Renal pelvis (tissue), 4 donors: Measurements from ENCODE around the gene FHIT. TPM values are rescaled to one million over a fixed set of nuclear protein-coding genes. Genes with fewer than 3 reads are reported as not detected.
"Not testable (repeated sequence)": the region's sequence is repeated elsewhere in the genome, so short reads cannot be mapped to it uniquely, and the experiment has no call there.

Experiments
- DNase-seq: peaks from one replicate; pipeline ENCODE4 v3.0.0-alpha.2; 2013
- polyA plus RNA-seq, 3 donors: library from polyadenylated mRNA; unstranded; fragments of 120-200 nt; gene quantifications; one replicate each; pipeline ENCODE4 v1.2.1, GENCODE V29; 2013; ENCODE audit not compliant: insufficient read length in 3 of 3

The FHIT gene
- polyA plus RNA-seq, 3 donors = 22.3 to 28.2 (median 25.5) TPM

- DNase-seq = no peak
Measured at GRCh38 chr3:60932170-60932569, 319.1 kb downstream of the FHIT start.

- no peak for DNase-seq
Measured at GRCh38 chr3:60931452-60931851, 319.8 kb downstream of the FHIT start.

- DNase-seq = no peak
Measured at GRCh38 chr3:60920519-60920918, 330.7 kb downstream of the FHIT start.

GRCh38 chr3:60919296-60919695 lies 332.0 kb downstream of the FHIT start:
- DNase-seq = no peak

- no peak for DNase-seq
Measured at GRCh38 chr3:60917141-60917540, 334.1 kb downstream of the FHIT start.

- peak; percentile 12 for DNase-seq
Measured at GRCh38 chr3:60916546-60916945, 334.7 kb downstream of the FHIT start.

GRCh38 chr3:60913474-60913873 lies 337.8 kb downstream of the FHIT start:
- no peak for DNase-seq

GRCh38 chr3:60912876-60913275 lies 338.4 kb downstream of the FHIT start:
- no peak for DNase-seq

GRCh38 chr3:60912142-60912541 lies 339.1 kb downstream of the FHIT start:
- no peak for DNase-seq

GRCh38 chr3:60909526-60909925 lies 341.7 kb downstream of the FHIT start:
- DNase-seq = no peak

GRCh38 chr3:60906283-60906682 lies 345.0 kb downstream of the FHIT start:
- no peak for DNase-seq

- DNase-seq = no peak
Measured at GRCh38 chr3:60898321-60898720, 352.9 kb downstream of the FHIT start.

GRCh38 chr3:60893946-60894345 lies 357.3 kb downstream of the FHIT start:
- DNase-seq = no peak

GRCh38 chr3:60890226-60890625 lies 361.0 kb downstream of the FHIT start:
- DNase-seq = no peak

GRCh38 chr3:60888952-60889351 lies 362.3 kb downstream of the FHIT start:
- not testable (repeated sequence) for DNase-seq

GRCh38 chr3:60887574-60887973 lies 363.7 kb downstream of the FHIT start:
- peak; percentile 9 for DNase-seq

GRCh38 chr3:60886518-60886917 lies 364.7 kb downstream of the FHIT start:
- DNase-seq = no peak

- no peak for DNase-seq
Measured at GRCh38 chr3:60884005-60884404, 367.2 kb downstream of the FHIT start.

- DNase-seq = no peak
Measured at GRCh38 chr3:60877188-60877587, 374.1 kb downstream of the FHIT start.

GRCh38 chr3:60870396-60870795 lies 380.9 kb downstream of the FHIT start:
- DNase-seq = no peak

GRCh38 chr3:60867200-60867599 lies 384.1 kb downstream of the FHIT start:
- no peak for DNase-seq

GRCh38 chr3:60856257-60857046 lies 394.8 kb downstream of the FHIT start:
- no peak for DNase-seq

- DNase-seq = no peak
Measured at GRCh38 chr3:60855250-60855649, 396.0 kb downstream of the FHIT start.

GRCh38 chr3:60854791-60855190 lies 396.5 kb downstream of the FHIT start:
- DNase-seq = no peak
